Naive B cell (primary cell): ENCODE measurements around the gene AGGF1. TPM values are rescaled to one million over a fixed set of nuclear protein-coding genes. Genes with fewer than 3 reads are reported as not detected.

ENCODE experiments used
- polyA plus RNA-seq, 6 donors: library from polyadenylated mRNA; unstranded; fragments of 300-500 nt; fragmentation: Illumina TruSeq; gene quantifications; one replicate each; pipeline ENCODE4 v1.2.3, GENCODE V29; 2021; ENCODE audit warnings: low read depth in 6 of 6

The AGGF1 gene
- polyA plus RNA-seq, 6 donors from 2014 or later, result 15.9 to 33.1 (median 24.0) TPM

Other genes starting within 250 kb of the AGGF1 start
- gene F2RL1, start 211.4 kb upstream of the AGGF1 start, polyA plus RNA-seq, result under 1 TPM in 4 of 6 donors, not detected in 2; 0.13 to 0.42 (median 0.20) TPM
- not detected for gene S100Z, start 180.4 kb upstream of the AGGF1 start, polyA plus RNA-seq
- gene CRHBP, start 77.4 kb upstream of the AGGF1 start, polyA plus RNA-seq, result not detected
- gene ZBED3, start 56.9 kb downstream of the AGGF1 start, polyA plus RNA-seq, result under 1 TPM in 5 of 6 donors, not detected in 1; 0.28 to 0.49 (median 0.39) TPM
- 1 to 10 TPM in 1 of 6 donors, under 1 TPM in 5; 0.05 to 1.2 (median 0.13) TPM for gene PDE8B, start 180.3 kb downstream of the AGGF1 start, polyA plus RNA-seq